COLO668 (cell line): Measurements from ENCODE around the gene EPB41L4A.

Experiments used
- DNase-seq: peaks from one replicate; lab custom pipeline; 2025; ENCODE audit not compliant: unreplicated experiment; lab: John Stamatoyannopoulos, UW

The EPB41L4A gene

DNA sequence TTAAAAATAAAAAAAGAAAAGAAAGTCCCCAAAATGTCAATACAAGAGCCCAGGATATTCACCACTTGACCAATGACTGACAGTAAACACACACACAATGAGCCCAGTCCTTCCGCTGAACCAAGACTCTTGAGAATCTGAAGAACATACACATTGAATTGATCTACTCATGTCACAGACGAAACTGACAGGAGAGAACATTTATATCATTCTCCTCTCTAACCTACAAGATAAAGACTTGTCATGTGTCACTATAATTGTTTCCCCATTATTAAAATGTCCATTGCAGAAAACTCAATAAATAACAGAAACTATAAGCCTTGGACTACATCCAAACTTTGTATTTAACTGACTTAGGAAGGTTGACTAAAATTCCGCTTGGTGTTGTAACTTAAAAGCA lies 296.7 kb downstream of the EPB41L4A start:
- no peak for DNase-seq

DNA sequence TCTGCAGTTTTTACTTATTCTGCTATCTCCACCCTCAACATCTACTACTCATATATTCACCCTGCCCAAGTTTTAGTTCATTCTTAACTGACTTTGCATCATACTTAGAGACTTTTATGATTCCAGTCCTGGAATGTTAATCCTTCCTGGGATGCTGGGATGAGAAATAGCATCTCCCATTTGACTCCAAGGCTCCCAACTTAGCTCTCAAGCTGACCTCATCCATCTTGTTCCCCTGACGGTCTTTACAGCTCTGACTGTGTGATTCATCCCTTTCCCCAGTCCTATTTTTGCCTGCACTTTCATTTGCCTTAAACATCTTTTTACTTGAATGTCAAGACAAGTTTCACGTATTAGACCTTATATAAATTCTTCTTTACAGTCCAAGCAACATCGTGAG lies 297.8 kb downstream of the EPB41L4A start:
- no peak for DNase-seq

- DNase-seq: no peak
Observed at GRCh38 chr5:112119969-112120368, 299.1 kb downstream of the EPB41L4A start.

- no peak for DNase-seq
Observed at GRCh38 chr5:112119508-112119907, 299.6 kb downstream of the EPB41L4A start.

DNA sequence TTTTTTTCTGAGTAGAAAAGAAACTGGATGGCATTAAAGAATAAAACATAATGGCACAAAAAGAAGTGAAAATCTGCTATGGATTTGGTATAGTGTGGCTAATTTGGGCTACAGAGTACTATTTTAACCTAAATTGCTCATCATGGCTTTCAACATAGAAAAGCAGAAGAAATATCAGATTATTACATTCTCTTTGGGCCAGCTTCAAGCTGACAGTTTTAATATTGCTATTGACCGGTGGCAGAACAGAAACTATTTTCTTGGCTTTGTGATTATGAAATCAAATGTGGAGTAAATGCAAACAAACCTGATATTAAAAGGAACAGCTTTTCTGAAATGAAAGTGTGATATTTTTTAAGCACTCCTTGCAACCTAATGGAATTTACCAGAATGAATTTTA lies 301.5 kb downstream of the EPB41L4A start:
- DNase-seq: no peak

DNA sequence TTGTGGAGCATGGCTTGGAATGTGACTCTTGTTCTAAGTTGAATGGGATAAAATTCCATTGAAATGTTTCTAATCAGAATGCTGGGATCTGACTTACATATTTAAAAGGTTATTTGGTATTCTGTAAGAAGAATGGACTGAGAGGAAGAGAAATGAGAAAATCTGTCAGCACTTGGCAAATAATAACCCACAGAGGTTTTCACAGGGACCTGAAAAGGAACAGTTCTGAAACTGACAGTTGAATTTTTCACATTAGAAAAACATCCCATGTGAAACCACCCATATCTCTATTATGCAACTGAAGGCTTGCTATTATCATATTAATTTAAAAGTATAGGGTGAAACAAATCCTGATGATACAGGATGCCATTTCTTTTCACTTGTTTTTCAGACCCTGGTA lies 302.7 kb downstream of the EPB41L4A start:
- DNase-seq: no peak

DNA sequence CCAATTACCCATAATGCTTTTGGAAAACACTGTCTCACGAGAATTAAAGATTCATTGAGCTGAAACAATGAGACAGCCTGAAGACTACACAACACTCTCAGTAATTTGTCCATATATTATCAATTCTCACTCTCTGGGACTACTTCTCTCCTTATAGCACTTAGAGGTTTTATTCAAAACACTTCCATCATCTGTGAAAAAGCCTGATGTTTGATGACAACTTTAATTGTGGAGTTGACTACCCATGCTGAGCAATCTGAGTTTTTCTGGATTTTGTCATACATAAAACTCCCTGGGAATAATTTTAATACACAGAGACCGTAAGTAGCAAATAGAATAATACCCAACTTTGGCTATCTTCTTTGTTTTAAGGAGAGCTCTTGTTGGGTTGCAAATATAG lies 305.5 kb downstream of the EPB41L4A start:
- no peak for DNase-seq
